ENCODE data around the gene TBC1D4.

- no peak for TF ChIP-seq CTCF (conservative IDR thresholded peaks at IDR 0.05)
- TF ChIP-seq EZH2 (IDR thresholded peaks at IDR 0.05; ENCODE audit: low read depth) = no peak
Measured at GRCh38 chr13:75407473-75407872, 74.5 kb downstream of the TBC1D4 start.
